H1 (cell line): Measurements from ENCODE around the gene CD28.

ENCODE experiments used
- CEBPB ChIP-seq: IDR thresholded peaks from 2 replicates; pipeline ENCODE4 v1.6.1; 2012; ENCODE audit warnings: low read depth, low read length
- CTCF ChIP-seq, 3 experiments: IDR thresholded peaks; 1 replicate in 2 of 3; 2 replicates in 1 of 3; pipeline versions ENCODE4 v1.5.1 to v1.6.1; 2011; ENCODE audit warnings: low read length in 3 of 3, mild to moderate bottlenecking in 3 of 3, inconsistent platforms in 2 of 3, low read depth in 1 of 3, moderate library complexity in 1 of 3; ENCODE audit not compliant: insufficient read depth in 1 of 3; ENCODE audit errors: control extremely low read depth in 1 of 3
- EP300 ChIP-seq, 2 experiments: IDR thresholded peaks; 1 replicate in 1 of 2; 2 replicates in 1 of 2; pipeline ENCODE4 v1.6.1; 2011 to 2012; ENCODE audit warnings: low read depth in 2 of 2, low read length in 2 of 2, mild to moderate bottlenecking in 2 of 2, borderline replicate concordance in 1 of 2, inconsistent platforms in 1 of 2, moderate library complexity in 1 of 2
- MAFK ChIP-seq: IDR thresholded peaks from 2 replicates; pipeline ENCODE4 v1.6.1; 2012; ENCODE audit warnings: low read depth, mild to moderate bottlenecking, improper control_type of control experiment, low read length
- MAX ChIP-seq: IDR thresholded peaks from 2 replicates; pipeline ENCODE4 v1.6.1; 2012; ENCODE audit warnings: inconsistent platforms
- POLR2A ChIP-seq, 2 experiments: IDR thresholded peaks; 1 replicate in 1 of 2; 2 replicates in 1 of 2; pipeline ENCODE4 v1.6.1; 2011; ENCODE audit warnings: low read depth in 2 of 2, low read length in 2 of 2, mild to moderate bottlenecking in 2 of 2; ENCODE audit errors: control extremely low read depth in 1 of 2
- RAD21 ChIP-seq, 2 experiments: IDR thresholded peaks in 1 of 2; conservative IDR thresholded peaks in 1 of 2; 2 replicates each; pipeline ENCODE4 v1.6.1; 2011; ENCODE audit warnings: low read depth in 2 of 2, low read length in 2 of 2, improper control_type of control experiment in 1 of 2, inconsistent platforms in 1 of 2, mild to moderate bottlenecking in 1 of 2, moderate library complexity in 1 of 2
- RBBP5 ChIP-seq: IDR thresholded peaks from 2 replicates; pipeline ENCODE4 v1.7.1; 2012; ENCODE audit warnings: low read depth, mild to moderate bottlenecking, inconsistent platforms, low read length, moderate library complexity, borderline replicate concordance
- RNF2 ChIP-seq: fragments of 200-900, 300-1000 bp; sonication (generic); IDR thresholded peaks from 2 replicates; pipeline ENCODE4 v1.7.1; 2016; ENCODE audit warnings: borderline replicate concordance, low read depth, mild to moderate bottlenecking, antibody characterized with exemption, low read length; ENCODE audit not compliant: poor library complexity, severe bottlenecking; ENCODE audit errors: missing control alignments
- SAP30 ChIP-seq: fragments of 300-600 bp; sonication (generic); IDR thresholded peaks from 2 replicates; pipeline ENCODE4 v1.7.1; 2012; ENCODE audit warnings: low read length, moderate library complexity, mild to moderate bottlenecking, inconsistent platforms; ENCODE audit not compliant: insufficient read depth, insufficient replicate concordance
- SIN3A ChIP-seq, 2 experiments: IDR thresholded peaks in 1 of 2; conservative IDR thresholded peaks in 1 of 2; 2 replicates each; pipeline ENCODE4 v1.6.1; 2011 to 2012; ENCODE audit warnings: low read length in 2 of 2, improper control_type of control experiment in 1 of 2, low read depth in 1 of 2, mild to moderate bottlenecking in 1 of 2
- SUZ12 ChIP-seq: fragments of 200-600 bp; sonication (generic); IDR thresholded peaks from 2 replicates; pipeline ENCODE4 v1.6.1; 2012; ENCODE audit warnings: mild to moderate bottlenecking, inconsistent platforms, low read length, moderate library complexity, mixed read lengths
- TEAD4 ChIP-seq: IDR thresholded peaks from 2 replicates; pipeline ENCODE4 v1.6.1; 2012; ENCODE audit warnings: low read depth, low read length, inconsistent platforms, mixed read lengths
- YY1 ChIP-seq: IDR thresholded peaks from 2 replicates; pipeline ENCODE4 v1.6.1; 2011; ENCODE audit warnings: low read depth, mild to moderate bottlenecking, low read length

GRCh38 chr2:203737360-203737759 lies 30.9 kb downstream of the CD28 start:
- TF ChIP-seq SAP30 (no peak), POLR2A (IDR thresholded peaks at IDR 0.05; ENCODE audit: control extremely low read depth in 1 of 2, low read depth in 2 of 2, low read length in 2 of 2) (no peak), CTCF (IDR thresholded peaks at IDR 0.05; ENCODE audit: control extremely low read depth in 1 of 3, insufficient read depth in 1 of 3, low read depth in 1 of 3, low read length in 3 of 3) (no peak), SIN3A (conservative IDR thresholded peaks at IDR 0.05 in 1 of 2, IDR thresholded peaks at IDR 0.05 in 1 of 2; ENCODE audit: low read depth in 1 of 2, low read length in 2 of 2) (no peak), CEBPB (no peak), YY1 (no peak), SUZ12 (no peak), RNF2 (no peak), RAD21 (IDR thresholded peaks at IDR 0.05 in 1 of 2, conservative IDR thresholded peaks at IDR 0.05 in 1 of 2; ENCODE audit: low read depth in 2 of 2, low read length in 2 of 2) (no peak), MAX (no peak), TEAD4 (no peak), RBBP5 (no peak), EP300 (IDR thresholded peaks at IDR 0.05; ENCODE audit: borderline replicate concordance in 1 of 2, low read depth in 2 of 2, low read length in 2 of 2) (no peak), MAFK (no peak)
